Activated naive CD4-positive, alpha-beta T cell treated with anti-CD3 and anti-CD28 coated beads, Interleukin-2, amount 50 U/mL, for 16 hours (primary cell): ENCODE results near the gene PDE1C.

Experiments used
- DNase-seq: peaks from one replicate; pipeline ENCODE4 v3.0.0-alpha.2; 2020

PDE1C gene

GRCh38 chr7:32074787-32075585 is 4.8 kb upstream of the PDE1C start:
- DNase-seq = no peak

- DNase-seq = no peak
Measured at GRCh38 chr7:32073533-32073932, 3.3 kb upstream of the PDE1C start.

- no peak for DNase-seq
Measured at GRCh38 chr7:32072397-32072796, 2.2 kb upstream of the PDE1C start.

GRCh38 chr7:32071466-32072091 is 1.4 kb upstream of the PDE1C start:
- DNase-seq = no peak

- no peak for DNase-seq
Measured at GRCh38 chr7:32070051-32070405, 179 bp downstream of the PDE1C start.

- no peak for DNase-seq
Measured at GRCh38 chr7:32069116-32069650, 1.0 kb downstream of the PDE1C start.

GRCh38 chr7:32068411-32069101 is 1.7 kb downstream of the PDE1C start:
- DNase-seq = no peak

GRCh38 chr7:32066441-32066840 is 3.8 kb downstream of the PDE1C start:
- no peak for DNase-seq

GRCh38 chr7:32063614-32064013 is 6.6 kb downstream of the PDE1C start:
- no peak for DNase-seq

GRCh38 chr7:32062150-32062549 is 8.1 kb downstream of the PDE1C start:
- DNase-seq = no peak

- DNase-seq = no peak
Measured at GRCh38 chr7:32061346-32061745, 8.9 kb downstream of the PDE1C start.

- DNase-seq = no peak
Measured at GRCh38 chr7:32059289-32060011, 10.8 kb downstream of the PDE1C start.

GRCh38 chr7:32058002-32058401 is 12.2 kb downstream of the PDE1C start:
- no peak for DNase-seq

GRCh38 chr7:32056767-32057166 is 13.4 kb downstream of the PDE1C start:
- no peak for DNase-seq

GRCh38 chr7:32053204-32053603 is 17.0 kb downstream of the PDE1C start:
- no peak for DNase-seq

- no peak for DNase-seq
Measured at GRCh38 chr7:32051128-32051527, 19.1 kb downstream of the PDE1C start.

- DNase-seq = no peak
Measured at GRCh38 chr7:32049599-32049998, 20.6 kb downstream of the PDE1C start.

GRCh38 chr7:32048970-32049491 is 21.2 kb downstream of the PDE1C start:
- no peak for DNase-seq

GRCh38 chr7:32047801-32048200 is 22.4 kb downstream of the PDE1C start:
- no peak for DNase-seq

- DNase-seq = no peak
Measured at GRCh38 chr7:32047075-32047474, 23.1 kb downstream of the PDE1C start.

- DNase-seq = no peak
Measured at GRCh38 chr7:32045228-32045627, 25.0 kb downstream of the PDE1C start.

- no peak for DNase-seq
Measured at GRCh38 chr7:32044739-32045138, 25.5 kb downstream of the PDE1C start.

- no peak for DNase-seq
Measured at GRCh38 chr7:32043688-32044087, 26.5 kb downstream of the PDE1C start.
